Endothelial cell of umbilical vein (primary cell): ENCODE data around the gene DNAJC2. TPM values are rescaled to one million over a fixed set of nuclear protein-coding genes. Genes with fewer than 3 reads are reported as not detected.

ENCODE experiments used
- BruUV-seq: library from RNA; stranded (reverse); fragments of 400-500 nt; replicated peaks from 2 replicates; lab custom pipeline; 2021; lab: Mats Ljungman, UMichigan
- CTCF ChIA-PET: fragments of 300-600, 350-600 bp; sonication (Branson Sonifier 250); formaldehyde crosslinking; loops from one replicate; lab custom pipeline; 2021; ENCODE audit warnings: antibody characterized with exemption, inconsistent platforms; lab: Charles Lee
- POLR2A ChIA-PET: fragments of 300-600, 350-600 bp; sonication (Branson Sonifier 250); formaldehyde crosslinking; loops from one replicate; lab custom pipeline; 2021; ENCODE audit warnings: antibody characterized with exemption, inconsistent platforms; lab: Charles Lee
- DNase-seq: peaks from one replicate; pipeline ENCODE4 v3.0.0-alpha.2; 2011; ENCODE audit warnings: low read depth, low spot score
- FAIRE-seq: peaks from 2 replicates; lab custom pipeline; 2011; peaks lifted over from hg19 to GRCh38; lab: Jason Lieb, UNC
- H2AFZ ChIP-seq: 2 replicates; pipeline ENCODE4 v1.6.0; 2012; ENCODE audit warnings: low read depth, low read length, control low read depth, inconsistent platforms
- H3K27ac ChIP-seq: 2 replicates; pipeline ENCODE4 v1.5.1; 2011; ENCODE audit warnings: low read depth, mild to moderate bottlenecking, control low read depth, low read length, moderate library complexity; ENCODE audit not compliant: insufficient read depth
- H3K27me3 ChIP-seq, 2 experiments: 2 replicates each; pipeline versions ENCODE4 v1.6.0 to v1.6.1; 2011; ENCODE audit warnings: low read length in 2 of 2, mixed read lengths in 1 of 2; ENCODE audit not compliant: control insufficient read depth in 2 of 2, insufficient read depth in 2 of 2
- H3K36me3 ChIP-seq, 2 experiments: 2 replicates in 1 of 2; 3 replicates in 1 of 2; pipeline ENCODE4 v1.5.1; 2011; ENCODE audit warnings: low read length in 2 of 2, mild to moderate bottlenecking in 1 of 2, moderate library complexity in 1 of 2; ENCODE audit not compliant: control insufficient read depth in 2 of 2, insufficient read depth in 2 of 2; ENCODE audit errors: extremely low read depth in 1 of 2
- H3K4me1 ChIP-seq: 3 replicates; pipeline ENCODE4 v1.5.1; 2011; ENCODE audit warnings: mild to moderate bottlenecking, low read length; ENCODE audit not compliant: control insufficient read depth, insufficient read depth; ENCODE audit errors: extremely low read depth
- H3K4me2 ChIP-seq: 2 replicates; pipeline ENCODE4 v1.6.1; 2011; ENCODE audit warnings: low read length, control low read depth, mixed read lengths; ENCODE audit not compliant: insufficient read depth
- H3K4me3 ChIP-seq, 3 experiments: fragments of 200-600 bp in 1 of 3; sonication (generic), shearing (Covaris generic) in 1 of 3; replicated peaks in 1 of 3; 2 replicates each; pipeline ENCODE4 v1.5.1; 2011 to 2016; ENCODE audit warnings: control low read depth in 3 of 3, low read length in 3 of 3, mild to moderate bottlenecking in 2 of 3, inconsistent platforms in 1 of 3, low read depth in 1 of 3, moderate library complexity in 1 of 3; ENCODE audit not compliant: insufficient read depth in 1 of 3
- H3K79me2 ChIP-seq: 2 replicates; pipeline ENCODE4 v1.6.0; 2012; ENCODE audit warnings: low read length, inconsistent platforms; ENCODE audit not compliant: control insufficient read depth, insufficient read depth
- H3K9ac ChIP-seq: replicated peaks from 2 replicates; pipeline ENCODE3; 2011; ENCODE audit warnings: low read length, control low read depth; ENCODE audit not compliant: insufficient read depth; ENCODE audit errors: extremely low read depth
- H3K9me1 ChIP-seq: replicated peaks from 3 replicates; pipeline ENCODE4 v1.6.0; 2011; ENCODE audit warnings: mild to moderate bottlenecking, low read length; ENCODE audit not compliant: control insufficient read depth, insufficient read depth; ENCODE audit errors: extremely low read depth
- H3K9me3 ChIP-seq: replicated peaks from 2 replicates; pipeline ENCODE4 v1.5.1; 2012; ENCODE audit warnings: low read length, inconsistent platforms; ENCODE audit not compliant: control insufficient read depth, insufficient read depth
- H4K20me1 ChIP-seq: replicated peaks from 2 replicates; pipeline ENCODE3; 2011; ENCODE audit warnings: mild to moderate bottlenecking, low read length; ENCODE audit not compliant: control insufficient read depth, insufficient read depth; ENCODE audit errors: extremely low read depth
- CTCF ChIP-seq, 2 donors: IDR thresholded peaks; 1 replicate in 1 of 2; 2 replicates in 1 of 2; pipeline ENCODE4 v1.5.1; 2011; ENCODE audit warnings: low read length in 2 of 2, mild to moderate bottlenecking in 2 of 2, moderate library complexity in 2 of 2, control low read depth in 1 of 2, inconsistent platforms in 1 of 2, low read depth in 1 of 2; ENCODE audit not compliant: insufficient read depth in 1 of 2; ENCODE audit errors: extremely low read depth in 1 of 2
- EZH2 ChIP-seq: IDR thresholded peaks from 2 replicates; pipeline ENCODE4 v1.6.1; 2012; ENCODE audit warnings: borderline replicate concordance, low read depth, mild to moderate bottlenecking, moderate library complexity, low read length, inconsistent platforms; ENCODE audit not compliant: severe bottlenecking
- FOS ChIP-seq: IDR thresholded peaks from 2 replicates; pipeline ENCODE4 v1.6.1; 2011; ENCODE audit warnings: mild to moderate bottlenecking, low read length, moderate library complexity, borderline replicate concordance; ENCODE audit not compliant: insufficient read depth
- GATA2 ChIP-seq: IDR thresholded peaks from 2 replicates; pipeline ENCODE4 v1.7.0; 2011; ENCODE audit warnings: low read depth, mild to moderate bottlenecking, moderate library complexity, mixed read lengths, low read length; ENCODE audit not compliant: insufficient read length, insufficient read depth
- JUN ChIP-seq: IDR thresholded peaks from 2 replicates; pipeline ENCODE4 v1.6.1; 2011; ENCODE audit warnings: borderline replicate concordance, low read depth; ENCODE audit not compliant: insufficient read length, insufficient read depth
- MAX ChIP-seq: IDR thresholded peaks from 2 replicates; pipeline ENCODE4 v1.6.1; 2011; ENCODE audit not compliant: insufficient read depth, insufficient read length
- MYC ChIP-seq: IDR thresholded peaks from one replicate; pipeline ENCODE4 v1.6.1; 2011; ENCODE audit warnings: mild to moderate bottlenecking, low read depth, low read length
- POLR2A ChIP-seq: IDR thresholded peaks from 2 replicates; pipeline ENCODE4 v1.6.1; 2012; ENCODE audit warnings: low read depth, mild to moderate bottlenecking, control low read depth, low read length
- POLR2AphosphoS5 ChIP-seq: IDR thresholded peaks from 2 replicates; pipeline ENCODE4 v1.6.1; 2012; ENCODE audit warnings: low read depth, mild to moderate bottlenecking, control low read depth, low read length, moderate library complexity; ENCODE audit not compliant: insufficient read depth
- dilution Hi-C: fragments of 300-500 bp; cut with MboI; formaldehyde crosslinking; loops from one replicate; pipeline ENCODE4 v1.15.0; 2019; ENCODE audit warnings: low sequenced_read_pairs; ENCODE audit not compliant: extremely low pct_ligation_motif_present
- intact Hi-C: fragments of 100-400 bp; cut with micrococcal nuclease; formaldehyde crosslinking; loops from one replicate; pipeline ENCODE4 v1.10.0; 2022
- polyA plus RNA-seq, 4 experiments: library from polyadenylated mRNA; depleted of rRNA in 3 of 4; stranded (reverse) in 3 of 4; unstranded in 1 of 4; fragments of >200 nt; gene quantifications; 2 replicates each; pipeline versions ENCODE4 v1.2.1 to v1.2.3, GENCODE V29; 2011 to 2012; ENCODE audit warnings: missing spikeins in 1 of 4
- total RNA-seq: library from RNA; stranded (reverse); gene quantifications from 2 replicates; pipeline ENCODE4 v1.2.3, GENCODE V29; 2021

Gene DNAJC2
- total and polyA plus RNA-seq, 2 donors (not counting 3 experiments of a cell fraction or from before 2014, with no cell fraction given), result 8.4 to 36.3 TPM

GRCh38 chr7:103341466-103341865 lies 3.1 kb downstream of the DNAJC2 start:
- intact Hi-C loops, result loop anchor here (5.0 kb wide), 1 partner anchor 594 kb away; the partner anchor contains the start of gene FAM185A
- H3K9ac ChIP-seq, result no peak overlapping the region
- H2AFZ ChIP-seq, result no peak overlapping the region
- no peak overlapping the region for H3K4me3 ChIP-seq
- ChIA-PET POLR2A (no interaction called here), CTCF (no interaction called here)
- peaks cover 13% of the 10 kb centered on the region for H3K4me1 ChIP-seq
- peaks cover 13 to 25% of the 10 kb centered on the region in 2 experiments for H3K36me3 ChIP-seq
- TF ChIP-seq MYC, result no peak
- TF ChIP-seq POLR2A, result no peak
- TF ChIP-seq JUN, result no peak
- TF ChIP-seq CTCF (IDR thresholded peaks at IDR 0.05; ENCODE audit: extremely low read depth in 1 of 2, insufficient read depth in 1 of 2, low read depth in 1 of 2, low read length in 2 of 2), result no peak
- no peak for TF ChIP-seq MAX
- no peak for TF ChIP-seq GATA2
- TF ChIP-seq EZH2, result no peak
- no peak for TF ChIP-seq POLR2AphosphoS5
- no peak for TF ChIP-seq FOS
- no peaks in the 10 kb centered on the region for H4K20me1 ChIP-seq
- BruUV-seq, result no TSS peak
- H3K27me3 ChIP-seq, result no peaks in the 10 kb centered on the region
- H3K9me1 ChIP-seq, result no peaks in the 10 kb centered on the region
- FAIRE-seq, result no peak
- H3K9me3 ChIP-seq, result no peaks in the 10 kb centered on the region
- no peak for DNase-seq
- peaks cover 75% of the 10 kb centered on the region for H3K79me2 ChIP-seq
- H3K4me2 ChIP-seq, result no peak overlapping the region
- H3K27ac ChIP-seq, result no peak overlapping the region
- dilution Hi-C loops, result no loop called here
